ENCODE results near the gene GPX2. TPM values are rescaled to one million over a fixed set of nuclear protein-coding genes. Genes with fewer than 3 reads are reported as not detected.

The GPX2 gene
- total and polyA plus RNA-seq, 2 donors (not counting 3 experiments of a cell fraction or from before 2014, with no cell fraction given): not detected

DNA sequence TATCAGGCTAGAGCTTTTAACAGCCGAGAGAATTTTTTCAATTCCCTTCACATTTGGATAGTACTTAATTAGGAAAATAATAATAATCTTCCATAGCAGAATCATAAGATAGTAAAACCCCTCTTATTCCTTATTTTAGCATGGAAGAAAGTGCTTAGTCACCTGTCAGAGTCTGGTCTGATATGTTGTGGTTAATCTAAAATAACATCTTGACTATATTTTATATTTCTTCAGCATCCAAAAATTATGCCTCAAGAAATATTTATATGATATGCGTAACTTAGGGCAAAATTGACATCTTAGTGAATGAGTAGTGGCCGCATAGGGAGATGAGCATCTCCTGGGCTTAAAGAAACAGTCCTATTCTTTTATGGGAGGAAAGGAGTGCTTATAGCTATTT, 15.5 kb downstream of the GPX2 start:
- Histone ChIP-seq H3K4me2 (ENCODE audit: insufficient read depth, low read length) (no peak overlapping the region), H3K36me3 (ENCODE audit: control insufficient read depth in 2 of 2, extremely low read depth in 1 of 2, insufficient read depth in 2 of 2, low read length in 2 of 2) (peaks cover 3 to 8% of the 10 kb centered on the region in 2 experiments), H3K4me1 (ENCODE audit: control insufficient read depth, extremely low read depth, insufficient read depth, low read length) (no peaks in the 10 kb centered on the region), H3K9me3 (replicated peaks; ENCODE audit: control insufficient read depth, insufficient read depth, low read length) (no peaks in the 10 kb centered on the region), H3K27me3 (ENCODE audit: control insufficient read depth in 2 of 2, insufficient read depth in 2 of 2, low read length in 2 of 2) (no peaks in the 10 kb centered on the region), H3K27ac (ENCODE audit: insufficient read depth, low read depth, low read length) (no peak overlapping the region), H3K9ac (replicated peaks; ENCODE audit: extremely low read depth, insufficient read depth, low read length) (no peak overlapping the region), H4K20me1 (replicated peaks; ENCODE audit: control insufficient read depth, extremely low read depth, insufficient read depth, low read length) (no peaks in the 10 kb centered on the region), H3K79me2 (ENCODE audit: control insufficient read depth, insufficient read depth, low read length) (no peaks in the 10 kb centered on the region), H3K4me3 (replicated peaks in 1 of 3; ENCODE audit: insufficient read depth in 1 of 3, low read depth in 1 of 3, low read length in 3 of 3) (no peak overlapping the region), H3K9me1 (replicated peaks; ENCODE audit: control insufficient read depth, extremely low read depth, insufficient read depth, low read length) (no peaks in the 10 kb centered on the region), H2AFZ (ENCODE audit: low read depth, low read length) (no peak overlapping the region)
- TF ChIP-seq POLR2A (IDR thresholded peaks at IDR 0.05; ENCODE audit: low read depth, low read length) (no peak), FOS (IDR thresholded peaks at IDR 0.05; ENCODE audit: borderline replicate concordance, insufficient read depth, low read length) (no peak), GATA2 (IDR thresholded peaks at IDR 0.05; ENCODE audit: insufficient read depth, insufficient read length, low read depth, low read length) (no peak), MAX (IDR thresholded peaks at IDR 0.05; ENCODE audit: insufficient read depth, insufficient read length) (no peak), MYC (IDR thresholded peaks at IDR 0.05; ENCODE audit: low read depth, low read length) (no peak), EZH2 (IDR thresholded peaks at IDR 0.05; ENCODE audit: borderline replicate concordance, low read depth, low read length, severe bottlenecking) (no peak), JUN (IDR thresholded peaks at IDR 0.05; ENCODE audit: borderline replicate concordance, insufficient read depth, insufficient read length, low read depth) (no peak), POLR2AphosphoS5 (IDR thresholded peaks at IDR 0.05; ENCODE audit: insufficient read depth, low read depth, low read length) (no peak)
- TF ChIP-seq, protein P1, sequence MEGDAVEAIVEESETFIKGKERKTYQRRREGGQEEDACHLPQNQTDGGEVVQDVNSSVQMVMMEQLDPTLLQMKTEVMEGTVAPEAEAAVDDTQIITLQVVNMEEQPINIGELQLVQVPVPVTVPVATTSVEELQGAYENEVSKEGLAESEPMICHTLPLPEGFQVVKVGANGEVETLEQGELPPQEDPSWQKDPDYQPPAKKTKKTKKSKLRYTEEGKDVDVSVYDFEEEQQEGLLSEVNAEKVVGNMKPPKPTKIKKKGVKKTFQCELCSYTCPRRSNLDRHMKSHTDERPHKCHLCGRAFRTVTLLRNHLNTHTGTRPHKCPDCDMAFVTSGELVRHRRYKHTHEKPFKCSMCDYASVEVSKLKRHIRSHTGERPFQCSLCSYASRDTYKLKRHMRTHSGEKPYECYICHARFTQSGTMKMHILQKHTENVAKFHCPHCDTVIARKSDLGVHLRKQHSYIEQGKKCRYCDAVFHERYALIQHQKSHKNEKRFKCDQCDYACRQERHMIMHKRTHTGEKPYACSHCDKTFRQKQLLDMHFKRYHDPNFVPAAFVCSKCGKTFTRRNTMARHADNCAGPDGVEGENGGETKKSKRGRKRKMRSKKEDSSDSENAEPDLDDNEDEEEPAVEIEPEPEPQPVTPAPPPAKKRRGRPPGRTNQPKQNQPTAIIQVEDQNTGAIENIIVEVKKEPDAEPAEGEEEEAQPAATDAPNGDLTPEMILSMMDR (IDR thresholded peaks at IDR 0.05; ENCODE audit: extremely low read depth in 1 of 2, insufficient read depth in 1 of 2, low read depth in 1 of 2, low read length in 2 of 2): no peak
- no peak for DNase-seq (ENCODE audit: low read depth, low spot score)
- CTCF ChIA-PET: interaction anchor here (2.4 to 3.9 kb wide), 2 partner anchors 9 to 16 kb away, joined by 10 to 15 read pairs; no protein-coding TSS in a partner anchor
- dilution Hi-C loops (cut with MboI; ENCODE audit: extremely low pct_ligation_motif_present, low sequenced_read_pairs) (no loop called here), intact Hi-C loops (cut with micrococcal nuclease) (no loop called here)
- no TSS peak for BruUV-seq (replicated peaks)
- POLR2A ChIA-PET: no interaction called here
- FAIRE-seq: no peak
